B cell (primary cell): ENCODE data around the gene RFPL4A. TPM values are rescaled to one million over a fixed set of nuclear protein-coding genes. Genes with fewer than 3 reads are reported as not detected.

Experiments
- ATAC-seq: fragments of 200-7000 bp; cut with Tn5 transposase; one replicate; pipeline ENCODE4 v1.10.0; 2021; ENCODE audit warnings: low read depth, mild to moderate bottlenecking, moderate number of reproducible peaks, moderate library complexity
- CTCF ChIA-PET: fragments of 350-600 bp; sonication (Branson Sonifier 250); formaldehyde crosslinking; loops from one replicate; lab custom pipeline; 2021; ENCODE audit warnings: antibody characterized with exemption, inconsistent platforms; lab: Charles Lee
- POLR2A ChIA-PET: fragments of 350-600 bp; sonication (Branson Sonifier 250); formaldehyde crosslinking; loops from one replicate; lab custom pipeline; 2021; ENCODE audit warnings: antibody characterized with exemption; lab: Charles Lee
- DNase-seq: peaks from one replicate; pipeline ENCODE4 v3.0.0; 2013
- H2AFZ ChIP-seq: 2 replicates; pipeline ENCODE4 v1.6.1; 2012; ENCODE audit warnings: mild to moderate bottlenecking, low read depth, low read length; ENCODE audit not compliant: insufficient read depth, poor library complexity, severe bottlenecking
- H3K27ac ChIP-seq, 2 donors: 1 replicate in 1 of 2; 2 replicates in 1 of 2; pipeline ENCODE4 v1.5.1; 2012 to 2013; ENCODE audit warnings: low read length in 2 of 2, mild to moderate bottlenecking in 2 of 2, moderate library complexity in 1 of 2
- H3K27me3 ChIP-seq, 4 experiments: fragments of 200-600 bp in 1 of 4; sonication (generic) in 1 of 4; replicated peaks in 1 of 4; 1 replicate in 2 of 4; 2 replicates in 2 of 4; pipeline versions ENCODE4 v1.6.1 to v1.7.0; 2013 to 2016; ENCODE audit warnings: low read length in 3 of 4, mild to moderate bottlenecking in 2 of 4, mixed read lengths in 1 of 4, moderate library complexity in 1 of 4; ENCODE audit not compliant: insufficient read depth in 4 of 4, control insufficient read depth in 3 of 4; ENCODE audit errors: control extremely low read depth in 1 of 4
- H3K36me3 ChIP-seq, 2 experiments: replicated peaks in 1 of 2; 1 replicate in 1 of 2; 2 replicates in 1 of 2; pipeline versions ENCODE4 v1.6.1 to v1.7.1; 2013; ENCODE audit warnings: low read length in 1 of 2; ENCODE audit not compliant: insufficient read depth in 2 of 2, control insufficient read depth in 1 of 2; ENCODE audit errors: control extremely low read depth in 1 of 2, extremely low read depth in 1 of 2
- H3K4me1 ChIP-seq, 2 donors: fragments of 200-600 bp in 1 of 2; sonication (generic) in 1 of 2; 1 replicate in 1 of 2; 2 replicates in 1 of 2; pipeline versions ENCODE4 v1.5.1 to v1.6.1; 2013 to 2017; ENCODE audit warnings: low read length in 2 of 2; ENCODE audit not compliant: control insufficient read depth in 2 of 2, insufficient read depth in 2 of 2
- H3K4me2 ChIP-seq: replicated peaks from 2 replicates; pipeline ENCODE3; 2012; ENCODE audit warnings: mild to moderate bottlenecking, low read depth, low read length; ENCODE audit not compliant: poor library complexity, severe bottlenecking
- H3K4me3 ChIP-seq, 5 experiments: fragments of 200-600 bp in 1 of 5; sonication (generic) in 1 of 5; 1 replicate in 3 of 5; 2 replicates in 2 of 5; pipeline versions ENCODE4 v1.5.1 to v1.7.0; 2011 to 2016; ENCODE audit warnings: low read length in 4 of 5, mild to moderate bottlenecking in 4 of 5, low read depth in 2 of 5, control low read depth in 1 of 5, moderate library complexity in 1 of 5; ENCODE audit not compliant: insufficient read depth in 1 of 5; ENCODE audit errors: control extremely low read depth in 1 of 5, extremely low read depth in 1 of 5
- H3K79me2 ChIP-seq: fragments of 200-600 bp; sonication (generic); one replicate; pipeline ENCODE4 v1.6.0; 2016; ENCODE audit warnings: low read length; ENCODE audit not compliant: control insufficient read depth, insufficient read depth
- H3K9ac ChIP-seq: fragments of 200-600 bp; sonication (generic); 2 replicates; pipeline ENCODE4 v1.6.1; 2017; ENCODE audit warnings: mild to moderate bottlenecking, low read length, moderate library complexity
- H3K9me3 ChIP-seq, 3 donors: one replicate each; pipeline versions ENCODE4 v1.6.1 to v1.7.1; 2013; ENCODE audit warnings: low read length in 2 of 3; ENCODE audit not compliant: control insufficient read depth in 2 of 3, insufficient read depth in 1 of 3; ENCODE audit errors: control extremely low read depth in 1 of 3
- H4K20me1 ChIP-seq: 2 replicates; pipeline ENCODE4 v1.6.0; 2012; ENCODE audit warnings: mild to moderate bottlenecking, low read length; ENCODE audit not compliant: insufficient read depth, control insufficient read depth, poor library complexity, severe bottlenecking
- H3K27ac Mint-ChIP-seq: one replicate; pipeline ENCODE4 v1.8.0; 2021; ENCODE audit warnings: mixed read lengths
- H3K27me3 Mint-ChIP-seq: one replicate; pipeline ENCODE4 v1.8.0; 2021; ENCODE audit warnings: mixed read lengths
- H3K4me1 Mint-ChIP-seq: one replicate; pipeline ENCODE4 v1.8.0; 2021; ENCODE audit warnings: mixed read lengths
- H3K4me3 Mint-ChIP-seq: one replicate; pipeline ENCODE4 v1.8.0; 2021; ENCODE audit warnings: mixed read lengths
- H3K9me3 Mint-ChIP-seq: one replicate; pipeline ENCODE4 v1.8.0; 2022; ENCODE audit warnings: mixed read lengths; ENCODE audit not compliant: insufficient read depth
- CTCF ChIP-seq: fragments of 200-600 bp; IDR thresholded peaks from one replicate; pipeline ENCODE4 v1.8.0; 2022; ENCODE audit warnings: antibody characterized with exemption, mild to moderate bottlenecking
- EZH2 ChIP-seq: IDR thresholded peaks from 2 replicates; pipeline ENCODE4 v1.6.1; 2012; ENCODE audit warnings: borderline replicate concordance, low read depth, mild to moderate bottlenecking, moderate library complexity, low read length; ENCODE audit not compliant: insufficient read depth, poor library complexity, severe bottlenecking
- WGBS: methylation state at CpG from one replicate; pipeline ENCODE4 v1.1.5; 2013; ENCODE audit warnings: missing lambda C conversion rate; ENCODE audit not compliant: insufficient coverage; 5-methylcytosine and 5-hydroxymethylcytosine counted together
- intact Hi-C: fragments of 100-400 bp; cut with micrococcal nuclease; formaldehyde crosslinking; loops from one replicate; pipeline ENCODE4 v1.10.0; 2022
- polyA plus RNA-seq: library from polyadenylated mRNA; depleted of rRNA; stranded (reverse); fragments of >200 nt; gene quantifications from 2 replicates; pipeline ENCODE4 v1.2.3, GENCODE V29; 2012
- total RNA-seq, 2 donors: library from RNA; stranded (reverse); fragments of 120-200 nt in 1 of 2; gene quantifications; 1 replicate in 1 of 2; 2 replicates in 1 of 2; pipeline versions ENCODE4 v1.2.3 to v1.2.4, GENCODE V29; 2013 to 2022

RFPL4A gene
- total and polyA plus RNA-seq, 2 donors (not counting 1 experiment from before 2014, with no cell fraction given) = not detected

GRCh38 chr19:55738302-55738701 is 20.6 kb upstream of the RFPL4A start, which contains the start of gene NLRP9:
TSS of gene NLRP9 (minus strand) at chr19:55738402. CDS start at chr19:55738374, 28 bp downstream.
- WGBS = no CpG with 5 or more reads among the region's 3 CpGs
- no peaks in the 10 kb centered on the region for H3K27me3 Mint-ChIP-seq
- H3K4me1 Mint-ChIP-seq = no peaks in the 10 kb centered on the region
- H3K4me3 ChIP-seq = no peak within 1 kb of the TSS
- H3K27me3 ChIP-seq = no peaks in the 10 kb centered on the region
- H3K9me3 Mint-ChIP-seq = no peaks in the 10 kb centered on the region
- ChIA-PET CTCF (no interaction called here), POLR2A (no interaction called here)
- TF ChIP-seq EZH2 (no peak), CTCF (no peak)
- no peaks in the 10 kb centered on the region for H3K79me2 ChIP-seq
- DNase-seq (no peak), ATAC-seq (no peak)
- intact Hi-C loops = no loop called here
- H2AFZ ChIP-seq = no peak within 1 kb of the TSS
- no peak within 1 kb of the TSS for H3K4me3 Mint-ChIP-seq
- H3K9ac ChIP-seq = no peak within 1 kb of the TSS
- no peak within 1 kb of the TSS for H3K4me2 ChIP-seq
- H4K20me1 ChIP-seq = no peaks in the 10 kb centered on the region
- no peaks in the 10 kb centered on the region for H3K4me1 ChIP-seq
- H3K9me3 ChIP-seq = peaks cover 0 to 2% (median 0%) of the 10 kb centered on the region in 3 donors
- no peak within 1 kb of the TSS for H3K27ac ChIP-seq
- H3K36me3 ChIP-seq = no peaks in the 10 kb centered on the region
- H3K27ac Mint-ChIP-seq = no peak within 1 kb of the TSS

- H3K27ac Mint-ChIP-seq = no peak overlapping the region
- Histone ChIP-seq H3K4me1 (no peaks in the 10 kb centered on the region), H4K20me1 (no peaks in the 10 kb centered on the region), H3K36me3 (no peaks in the 10 kb centered on the region), H3K79me2 (no peaks in the 10 kb centered on the region), H3K9me3 (no peaks in the 10 kb centered on the region), H3K4me3 (no peak overlapping the region), H3K27ac (no peak overlapping the region), H3K4me2 (no peak overlapping the region), H2AFZ (no peak overlapping the region), H3K27me3 (peaks cover 0 to 3% (median 0%) of the 10 kb centered on the region in 4 experiments), H3K9ac (no peak overlapping the region)
- WGBS = no CpG with 5 or more reads among the region's 6 CpGs
- H3K4me3 Mint-ChIP-seq = no peak overlapping the region
- POLR2A ChIA-PET = no interaction called here
- no peaks in the 10 kb centered on the region for H3K9me3 Mint-ChIP-seq
- no peaks in the 10 kb centered on the region for H3K4me1 Mint-ChIP-seq
- no peak for ATAC-seq
- TF ChIP-seq CTCF (no peak), EZH2 (no peak)
- no peak for DNase-seq
- CTCF ChIA-PET = interaction anchor here (0.9 kb wide), 1 partner anchor 462 kb away, joined by 4 read pairs; no protein-coding TSS in a partner anchor
- intact Hi-C loops = no loop called here
- H3K27me3 Mint-ChIP-seq = peaks cover 17% of the 10 kb centered on the region
These were observed 8.2 kb upstream of the RFPL4A start for GRCh38 chr19:55750715-55751114.
